HG03558 (cell line): ENCODE measurements around the gene SYT9.
"Not testable (repeated sequence)": the region's sequence is repeated elsewhere in the genome, so short reads cannot be mapped to it uniquely, and the experiment has no call there.

ENCODE experiments used
- ATAC-seq: cut with Tn5 transposase; IDR thresholded peaks from one replicate; pipeline ENCODE4 v1.9.1; 2021; ENCODE audit warnings: moderate number of reproducible peaks; ENCODE audit not compliant: unreplicated experiment; ENCODE audit errors: extremely low read depth

The SYT9 gene

DNA sequence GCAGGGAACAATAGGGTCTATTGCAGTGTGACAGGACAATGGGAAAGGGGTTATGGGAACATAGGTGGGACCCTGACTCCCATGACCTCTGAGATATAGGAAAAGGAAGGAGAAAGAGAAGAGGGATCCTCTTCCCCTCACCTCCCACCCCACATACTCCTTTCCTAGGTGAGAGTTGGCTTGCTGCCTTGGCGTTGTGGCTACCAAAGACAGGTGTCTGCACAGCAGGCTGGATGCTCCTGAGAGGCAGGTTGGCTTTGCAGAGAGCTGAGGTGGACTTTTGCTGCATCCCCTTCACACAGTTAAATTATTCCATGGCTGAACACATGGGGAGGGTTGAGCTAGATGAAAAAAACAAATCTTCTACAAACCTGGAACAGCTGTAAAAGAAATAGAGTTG lies 80.7 kb downstream of the SYT9 start:
- no peak for ATAC-seq

DNA sequence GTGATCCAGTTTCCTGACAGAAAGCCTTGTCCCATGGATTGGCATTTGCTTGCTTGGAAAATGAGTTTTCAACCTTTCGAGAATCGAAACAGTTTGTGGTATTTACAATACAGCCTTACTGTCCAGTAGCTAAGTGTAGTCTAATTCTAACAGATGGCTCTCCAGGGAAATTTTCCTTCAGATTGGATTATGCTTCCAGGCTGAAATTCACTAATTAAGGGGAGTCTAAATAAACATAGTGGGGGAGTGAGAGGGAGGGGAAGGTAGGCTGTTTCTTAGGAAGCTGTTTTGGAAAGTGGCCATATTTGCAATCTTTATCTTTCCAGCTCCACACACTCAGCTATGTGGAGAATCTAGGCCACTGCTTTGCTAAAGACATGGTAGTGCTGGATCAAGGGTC lies 81.3 kb downstream of the SYT9 start:
- no peak for ATAC-seq

GRCh38 chr11:7335442-7335841 lies 83.7 kb downstream of the SYT9 start:
- not testable (repeated sequence) for ATAC-seq

- ATAC-seq, result no peak
Observed at GRCh38 chr11:7341551-7341950, 89.8 kb downstream of the SYT9 start.

DNA sequence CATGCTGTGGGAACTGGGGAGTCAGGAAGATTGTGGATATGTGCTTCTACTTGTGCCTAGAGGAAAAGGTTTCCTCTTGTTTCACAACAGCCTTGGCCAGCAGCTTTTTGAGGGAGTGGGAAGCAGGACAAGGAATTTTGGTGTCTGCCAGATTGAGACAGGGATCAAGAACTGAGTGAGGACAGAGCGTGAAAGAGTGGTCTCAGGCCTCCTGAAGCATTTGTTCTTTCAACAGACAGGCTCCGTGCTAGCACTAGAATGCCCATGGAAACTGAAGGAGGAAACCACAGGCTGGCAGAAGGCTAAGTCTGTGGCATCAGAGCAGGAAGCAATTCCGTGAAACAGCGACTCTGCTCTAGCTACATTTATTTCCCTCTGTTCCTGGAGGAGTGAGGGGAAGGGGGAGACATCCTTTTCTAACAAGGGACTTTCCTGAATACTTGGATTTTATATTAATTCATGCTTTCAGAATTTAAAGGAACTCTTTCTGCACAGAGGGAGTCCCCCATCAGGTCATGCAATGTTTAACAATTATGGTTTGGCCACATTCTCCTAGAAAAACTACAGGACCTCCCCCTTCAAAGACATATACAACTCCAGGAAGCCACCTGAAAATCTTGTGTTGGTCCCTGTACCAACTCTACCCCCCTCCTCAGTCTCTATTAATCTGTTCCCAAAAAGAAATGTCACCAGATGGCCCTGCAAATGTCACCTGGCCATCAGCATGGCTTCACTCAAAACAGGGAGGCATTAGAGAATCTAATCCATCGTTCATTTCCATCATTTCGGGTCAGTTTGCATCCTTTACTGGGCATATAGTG lies 96.1 kb downstream of the SYT9 start:
- no peak for ATAC-seq

- ATAC-seq, result no peak
Observed at GRCh38 chr11:7348432-7349304, 97.0 kb downstream of the SYT9 start.

DNA sequence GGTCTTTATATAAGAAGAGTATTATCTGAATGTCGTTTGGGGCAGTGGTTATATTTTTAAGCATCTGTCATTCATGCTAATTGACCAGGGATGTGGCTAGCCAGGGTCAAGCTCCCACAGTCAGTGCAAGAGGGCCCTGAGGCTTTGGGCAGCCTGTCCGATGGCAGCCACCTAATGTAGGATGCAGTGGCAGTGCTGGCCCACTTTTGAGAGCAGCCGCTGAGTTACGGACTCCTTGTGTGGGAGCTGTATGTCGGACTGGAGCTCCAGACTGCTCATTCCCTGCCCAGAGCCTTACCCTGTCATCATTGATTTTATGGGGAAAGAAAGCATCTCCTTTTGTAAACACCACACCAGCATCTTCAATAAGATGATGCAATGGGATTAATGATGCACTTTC lies 99.5 kb downstream of the SYT9 start:
- no peak for ATAC-seq

- no peak for ATAC-seq
Observed at GRCh38 chr11:7353100-7353499, 101.4 kb downstream of the SYT9 start.

GRCh38 chr11:7364660-7365059 lies 113.0 kb downstream of the SYT9 start:
- ATAC-seq, result no peak

GRCh38 chr11:7367803-7368202 lies 116.1 kb downstream of the SYT9 start:
- ATAC-seq, result no peak

DNA sequence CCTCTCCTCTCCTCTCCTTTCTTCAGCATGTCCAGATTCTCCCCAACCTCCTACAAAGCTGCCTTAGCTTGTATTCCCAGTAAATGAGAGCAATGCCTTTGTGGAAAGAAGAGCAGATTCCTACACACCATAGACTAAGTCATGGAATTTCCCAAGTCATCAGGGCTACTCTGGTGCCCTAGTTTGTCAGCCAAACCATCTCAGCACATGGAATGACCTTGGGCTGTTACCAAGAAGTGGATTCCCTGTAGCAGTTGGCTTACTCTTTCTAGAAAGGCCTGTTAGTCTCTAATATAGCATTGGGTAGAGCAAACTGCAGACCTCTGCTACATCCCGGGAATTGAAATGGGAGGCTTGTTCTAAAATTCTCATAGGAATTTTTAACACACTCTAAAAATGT lies 124.7 kb downstream of the SYT9 start:
- ATAC-seq, result no peak

- no peak for ATAC-seq
Observed at GRCh38 chr11:7381937-7382336, 130.2 kb downstream of the SYT9 start.

- ATAC-seq, result no peak
Observed at GRCh38 chr11:7383406-7383805, 131.7 kb downstream of the SYT9 start.

GRCh38 chr11:7384691-7385090 lies 133.0 kb downstream of the SYT9 start:
- ATAC-seq, result no peak

DNA sequence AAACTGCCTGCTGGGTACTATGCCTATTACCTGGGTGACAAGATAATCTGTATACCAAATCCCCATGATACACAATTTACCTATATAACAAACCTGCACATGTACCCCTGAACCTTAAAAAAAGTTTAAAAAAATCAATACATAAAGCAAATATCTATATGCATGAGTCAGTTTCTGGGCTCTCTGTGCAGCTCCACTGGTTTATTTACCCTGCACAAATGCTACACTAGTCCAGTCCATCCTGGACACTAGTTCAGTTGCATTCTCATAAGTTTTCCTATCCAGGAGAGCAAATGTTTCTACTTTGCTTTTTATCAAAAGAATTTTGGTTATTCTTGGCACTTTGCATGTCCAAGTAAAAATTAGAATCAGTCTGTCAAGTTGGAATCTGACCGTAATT lies 133.8 kb downstream of the SYT9 start:
- no peak for ATAC-seq

DNA sequence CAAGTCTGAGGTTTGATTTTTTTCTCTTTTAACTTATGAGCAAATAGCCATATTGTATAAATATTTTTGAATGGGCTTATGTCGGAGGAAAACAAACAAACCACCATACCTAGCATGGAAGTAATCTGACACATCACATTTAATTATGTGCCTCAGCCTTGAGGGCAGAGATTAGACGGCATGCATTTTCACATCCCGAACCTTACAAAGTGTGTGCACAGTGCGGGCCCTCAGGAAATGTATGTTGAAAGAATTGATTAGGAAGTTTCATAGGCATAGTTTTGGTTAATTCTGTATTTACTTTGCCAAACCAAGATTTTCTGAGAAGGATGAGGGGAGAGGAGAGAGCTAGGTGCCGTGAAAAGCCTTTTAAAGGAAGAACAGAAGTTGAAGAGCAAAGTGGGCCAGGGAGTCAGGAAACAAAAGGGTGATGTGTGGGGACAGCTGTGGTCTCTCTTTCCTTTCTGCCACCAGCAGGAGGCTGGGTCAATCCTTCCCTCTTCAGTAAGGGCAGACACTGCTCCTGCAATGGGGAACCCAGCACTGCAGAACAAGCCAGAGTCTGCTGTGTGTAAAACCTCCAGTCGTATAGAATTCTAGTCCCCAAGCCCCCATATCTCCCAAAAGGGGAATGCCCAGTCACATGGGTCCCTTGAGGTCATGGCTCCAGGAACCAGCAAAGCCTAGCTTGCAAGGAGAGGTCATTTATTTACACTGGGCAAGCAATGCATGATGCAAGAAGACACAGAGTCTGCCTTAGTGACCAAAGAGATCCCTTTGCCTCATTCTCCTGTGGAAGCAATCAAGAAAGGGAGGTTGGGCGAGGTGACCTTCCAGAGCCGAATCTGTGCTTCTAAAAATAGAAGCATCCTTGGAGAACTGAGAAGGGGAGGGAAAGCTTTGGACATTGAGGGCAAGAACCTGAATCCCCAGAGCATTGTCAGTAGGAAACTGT lies 162.5 kb downstream of the SYT9 start:
- ATAC-seq, result no peak

- no peak for ATAC-seq
Observed at GRCh38 chr11:7414973-7415817, 163.5 kb downstream of the SYT9 start.

DNA sequence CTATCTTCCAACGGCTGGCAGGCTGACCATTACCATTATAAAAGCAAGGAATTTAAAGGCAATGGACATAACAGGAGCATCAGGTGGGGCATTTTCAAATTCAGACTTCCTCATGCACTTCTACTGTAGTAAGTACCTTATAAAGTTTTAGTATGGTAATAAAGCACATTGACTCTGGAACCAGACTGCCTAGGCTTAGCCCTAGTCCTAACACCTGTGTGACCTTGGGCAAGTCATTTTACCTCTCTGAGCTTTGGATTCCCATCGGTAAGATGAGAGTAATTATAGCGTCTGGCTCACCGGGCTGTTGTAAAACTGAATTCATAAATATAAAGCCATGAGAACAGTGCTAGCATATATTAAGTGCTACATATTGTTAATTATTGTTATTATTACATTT lies 164.4 kb downstream of the SYT9 start:
- no peak for ATAC-seq

DNA sequence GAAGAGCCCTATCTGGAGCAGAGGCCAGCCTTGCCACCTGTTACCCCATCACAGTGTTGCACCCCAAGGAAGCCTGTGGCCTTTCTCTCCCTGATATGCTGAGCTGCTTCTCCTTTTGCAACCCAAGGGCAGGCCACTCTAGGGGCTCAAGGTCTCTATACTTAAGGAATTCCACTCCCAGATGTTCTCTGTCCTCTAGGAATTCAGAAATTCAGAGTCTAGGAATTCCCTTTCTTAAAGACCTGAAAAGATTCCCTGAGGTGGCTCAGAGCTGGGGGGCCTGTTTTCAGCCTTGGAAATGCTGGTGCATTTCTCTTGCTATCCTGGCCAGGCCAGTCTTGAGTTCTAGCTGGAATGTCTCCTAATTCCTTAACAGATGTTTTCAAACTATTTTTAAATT lies 165.6 kb downstream of the SYT9 start:
- ATAC-seq, result no peak

DNA sequence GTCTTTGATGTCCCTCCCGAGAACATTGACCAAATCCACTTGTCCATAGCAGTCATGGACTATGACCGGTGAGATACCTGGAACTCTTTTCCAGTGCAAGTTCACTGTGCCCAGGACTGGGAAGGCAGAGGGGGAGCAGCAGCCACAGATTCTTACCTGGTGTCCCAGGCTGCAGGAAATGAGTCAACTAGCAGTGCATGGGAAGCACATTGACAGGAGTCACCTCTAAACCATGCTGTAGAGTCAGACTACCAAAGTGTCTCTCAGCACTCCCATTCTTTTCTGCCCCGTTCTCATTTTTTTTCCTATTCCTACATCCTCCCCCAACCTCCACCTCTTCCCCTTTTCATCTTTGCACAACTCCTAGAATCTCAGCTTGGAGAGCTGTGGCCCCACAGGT lies 166.4 kb downstream of the SYT9 start:
- no peak for ATAC-seq
